GM12878 (cell line): ENCODE data around the gene ARGLU1. TPM values are rescaled to one million over a fixed set of nuclear protein-coding genes. Genes with fewer than 3 reads are reported as not detected.
A peak's percentile ranks its signal among the peaks of the same experiment; 100 is the strongest.

Experiments used
- BCL3 ChIP-seq: IDR thresholded peaks from 2 replicates; pipeline ENCODE4 v1.6.1; 2011; ENCODE audit warnings: borderline replicate concordance, low read depth, mild to moderate bottlenecking, moderate library complexity, low read length; ENCODE audit not compliant: insufficient read depth, poor library complexity, severe bottlenecking
- BHLHE40 ChIP-seq, 2 experiments: fragments of 450-650 bp in 1 of 2; IDR thresholded peaks; 2 replicates each; pipeline ENCODE4 v1.6.1; 2011 to 2017; ENCODE audit warnings: low read depth in 2 of 2, borderline replicate concordance in 1 of 2, improper control_type of control experiment in 1 of 2, low read length in 1 of 2, mild to moderate bottlenecking in 1 of 2
- CBX5 ChIP-seq: sonication (generic); IDR thresholded peaks from 2 replicates; pipeline ENCODE4 v1.6.1; 2016; ENCODE audit warnings: low read depth, moderate library complexity, mild to moderate bottlenecking, inconsistent platforms
- CHD2 ChIP-seq: IDR thresholded peaks from 2 replicates; pipeline ENCODE4 v1.6.1; 2011; ENCODE audit warnings: low read depth, low read length, improper control_type of control experiment, borderline replicate concordance
- EP300 ChIP-seq, 2 experiments: fragments of 150-350 bp in 1 of 2; IDR thresholded peaks; 2 replicates each; pipeline ENCODE4 v1.6.1; 2011 to 2012; ENCODE audit warnings: low read depth in 2 of 2, low read length in 2 of 2, borderline replicate concordance in 1 of 2, improper control_type of control experiment in 1 of 2, inconsistent platforms in 1 of 2; ENCODE audit not compliant: control insufficient read depth in 1 of 2
- FOXK2 ChIP-seq: fragments of 450-650 bp; IDR thresholded peaks from 2 replicates; pipeline ENCODE4 v1.6.1; 2017; ENCODE audit warnings: mild to moderate bottlenecking, moderate library complexity
- HDAC2 ChIP-seq: fragments of 200-600 bp; sonication (generic); IDR thresholded peaks from 2 replicates; pipeline ENCODE4 v1.6.1; 2017
- HDAC6 ChIP-seq: fragments of 200-600 bp; sonication (generic); IDR thresholded peaks from one replicate; pipeline ENCODE4 v1.8.0; 2017; ENCODE audit warnings: antibody characterized with exemption; ENCODE audit not compliant: unreplicated experiment
- IRF4 ChIP-seq: IDR thresholded peaks from 2 replicates; pipeline ENCODE4 v1.6.1; 2011; ENCODE audit warnings: low read depth, low read length
- KAT2A ChIP-seq: conservative IDR thresholded peaks from 2 replicates; pipeline ENCODE4 v1.6.1; 2011; ENCODE audit warnings: low read depth, low read length; ENCODE audit not compliant: control insufficient read depth
- KLF5 ChIP-seq: fragments of 450-650 bp; IDR thresholded peaks from 2 replicates; pipeline ENCODE4 v1.6.1; 2014; ENCODE audit warnings: mild to moderate bottlenecking; ENCODE audit not compliant: partially characterized antibody
- LARP7 ChIP-seq: fragments of 450-650 bp; IDR thresholded peaks from 2 replicates; pipeline ENCODE4 v1.6.1; 2017; ENCODE audit warnings: mild to moderate bottlenecking
- MTA2 ChIP-seq: fragments of 450-650 bp; IDR thresholded peaks from 2 replicates; pipeline ENCODE4 v1.6.1; 2016; ENCODE audit warnings: low read depth, mild to moderate bottlenecking, moderate library complexity
- NFXL1 ChIP-seq: fragments of 450-650 bp; IDR thresholded peaks from 2 replicates; pipeline ENCODE4 v1.6.1; 2017; ENCODE audit warnings: antibody characterized with exemption, mild to moderate bottlenecking, borderline replicate concordance
- NFYB ChIP-seq: IDR thresholded peaks from 2 replicates; pipeline ENCODE4 v1.6.1; 2011; ENCODE audit warnings: low read depth, mild to moderate bottlenecking, low read length, improper control_type of control experiment, moderate library complexity; ENCODE audit not compliant: insufficient read depth
- NKRF ChIP-seq: fragments of 450-650 bp; conservative IDR thresholded peaks from 2 replicates; pipeline ENCODE4 v1.6.1; 2017; ENCODE audit warnings: mild to moderate bottlenecking, moderate library complexity
- PAX5 ChIP-seq: IDR thresholded peaks from 2 replicates; pipeline ENCODE4 v1.6.1; 2011; ENCODE audit warnings: low read depth, low read length, borderline replicate concordance
- POU2F2 ChIP-seq: IDR thresholded peaks from 3 replicates; pipeline ENCODE4 v1.6.1; 2011; ENCODE audit warnings: low read depth, mild to moderate bottlenecking, low read length, borderline replicate concordance
- RAD21 ChIP-seq: IDR thresholded peaks from 2 replicates; pipeline ENCODE4 v1.6.1; 2011; ENCODE audit warnings: mild to moderate bottlenecking, low read depth, low read length, moderate library complexity; ENCODE audit not compliant: insufficient read depth
- RB1 ChIP-seq: fragments of 450-650 bp; formaldehyde crosslinking; IDR thresholded peaks from 2 replicates; pipeline ENCODE4 v1.6.1; 2017; ENCODE audit warnings: mild to moderate bottlenecking, borderline replicate concordance
- SIN3A ChIP-seq: IDR thresholded peaks from 2 replicates; pipeline ENCODE4 v1.6.1; 2012; ENCODE audit warnings: low read depth, low read length, improper control_type of control experiment
- SMARCA5 ChIP-seq: fragments of 450-650 bp; IDR thresholded peaks from 2 replicates; pipeline ENCODE4 v1.6.1; 2017; ENCODE audit warnings: mild to moderate bottlenecking
- SMC3 ChIP-seq: IDR thresholded peaks from 2 replicates; pipeline ENCODE4 v1.6.1; 2011; ENCODE audit warnings: low read length, improper control_type of control experiment, borderline replicate concordance
- TAF1 ChIP-seq: IDR thresholded peaks from 2 replicates; pipeline ENCODE4 v1.6.1; 2011; ENCODE audit warnings: mild to moderate bottlenecking, low read depth, low read length, borderline replicate concordance
- TARDBP ChIP-seq: IDR thresholded peaks from 2 replicates; pipeline ENCODE4 v1.6.1; 2016; ENCODE audit warnings: borderline replicate concordance
- TCF12 ChIP-seq: IDR thresholded peaks from 2 replicates; pipeline ENCODE4 v1.6.1; 2011; ENCODE audit warnings: low read depth, mild to moderate bottlenecking, low read length
- TCF3 ChIP-seq: IDR thresholded peaks from 2 replicates; pipeline ENCODE4 v1.6.1; 2012; ENCODE audit warnings: low read depth, mild to moderate bottlenecking, low read length, borderline replicate concordance; ENCODE audit not compliant: insufficient read depth
- ZNF274 ChIP-seq: IDR thresholded peaks from one replicate; pipeline ENCODE4 v1.8.0; 2011; ENCODE audit not compliant: insufficient read length, insufficient read depth
- ZSCAN29 ChIP-seq: fragments of 450-650 bp; IDR thresholded peaks from 2 replicates; pipeline ENCODE4 v1.6.1; 2017; ENCODE audit warnings: mild to moderate bottlenecking, moderate library complexity
- polyA plus RNA-seq, 11 experiments: library from polyadenylated mRNA; depleted of rRNA in 4 of 11; unstranded in 6 of 11; stranded (reverse) in 5 of 11; fragments of >200 nt; fragmentation: Nextera tagmentation in 4 of 11; fragmentation: Illumina TruSeq in 1 of 11; extraction: Ambion mirVana in 4 of 11; extraction: Trizol in 1 of 11; gene quantifications; 1 replicate in 1 of 11; 2 replicates in 10 of 11; pipeline versions ENCODE4 v1.2.1 to v1.2.3, GENCODE V29; 2011 to 2016; ENCODE audit warnings: inconsistent platforms in 2 of 11, missing spikeins in 2 of 11, low read depth in 1 of 11
- total RNA-seq, 4 experiments: library from RNA; depleted of rRNA in 3 of 4; stranded (reverse); fragments of >200 nt in 3 of 4; fragmentation: Illumina TruSeq in 1 of 4; extraction: Trizol in 1 of 4; gene quantifications; 2 replicates each; pipeline versions ENCODE4 v1.2.1 to v1.2.3, GENCODE V29; 2013 to 2021

Gene ARGLU1
- total and polyA plus RNA-seq, 10 of the 15 experiments (the other 5 are each of a cell fraction or from before 2014, with no cell fraction given), result 47.1 to 197 (median 98.3) TPM

- TF ChIP-seq NFXL1 (no peak), PAX5 (0 out of 2 replicates have a peak, but pooled peaks have one; percentile 42), SIN3A (no peak), RAD21 (peak; percentile 93), FOXK2 (no peak), KLF5 (no peak), ZNF274 (no peak), CHD2 (no peak), SMC3 (peak; percentile 82), TARDBP (no peak), TCF3 (no peak), POU2F2 (0 out of 3 replicates have a peak, but pooled peaks have one; percentile 21), NKRF (0 out of 2 replicates have a peak, but pooled peaks have one; percentile 22), HDAC2 (no peak), RB1 (peak; percentile 28; the same call in 1 of the 2 replicates), BCL3 (peak; percentile 16), LARP7 (0 out of 2 replicates have a peak, but pooled peaks have one; percentile 19), EP300 (IDR thresholded peaks at IDR 0.05; ENCODE audit: borderline replicate concordance in 1 of 2, control insufficient read depth in 1 of 2, low read depth in 2 of 2, low read length in 2 of 2) (no peak), SMARCA5 (peak; percentile 84; the same call in 1 of the 2 replicates), ZSCAN29 (peak; percentile 63; the same call in 1 of the 2 replicates), CBX5 (0 out of 2 replicates have a peak, but pooled peaks have one; percentile 25), IRF4 (peak; percentile 47; the same call in 1 of the 2 replicates), BHLHE40 (IDR thresholded peaks at IDR 0.05; ENCODE audit: borderline replicate concordance in 1 of 2, low read depth in 2 of 2, low read length in 1 of 2) (peak; percentile 12 to 18; a peak in 1 of 4 replicates), TCF12 (no peak), KAT2A (no peak), NFYB (no peak), TAF1 (no peak), HDAC6 (no peak), MTA2 (peak; percentile 27; the same call in 1 of the 2 replicates)
Measured at GRCh38 chr13:106536244-106537034, 31.5 kb downstream of the ARGLU1 start (continued).
